K562 (cell line): Measurements from ENCODE around the gene UQCC5. TPM values are rescaled to one million over a fixed set of nuclear protein-coding genes. Genes with fewer than 3 reads are reported as not detected.
A peak's percentile ranks its signal among the peaks of the same experiment; 100 is the strongest.

Experiments
- BRF1 ChIP-seq: IDR thresholded peaks from 3 replicates; pipeline ENCODE4 v1.6.1; 2011; ENCODE audit warnings: borderline replicate concordance, mild to moderate bottlenecking; ENCODE audit not compliant: insufficient read length; ENCODE audit errors: extremely low read depth
- CCNT2 ChIP-seq: IDR thresholded peaks from 2 replicates; pipeline ENCODE4 v1.6.1; 2011; ENCODE audit warnings: borderline replicate concordance, low read depth, mild to moderate bottlenecking, moderate library complexity, mixed read lengths, low read length; ENCODE audit not compliant: insufficient read length; ENCODE audit errors: extremely low read depth
- CREM ChIP-seq: IDR thresholded peaks from 2 replicates; pipeline ENCODE4 v1.6.1; 2014; ENCODE audit warnings: antibody characterized with exemption, low read depth
- DIDO1 ChIP-seq: fragments of 450-650 bp; IDR thresholded peaks from 2 replicates; pipeline ENCODE4 v1.6.1; 2016; ENCODE audit warnings: low read depth, missing biosample characterization, missing genetic modification characterization
- EZH2 ChIP-seq: IDR thresholded peaks from 2 replicates; pipeline ENCODE4 v1.6.1; 2012; ENCODE audit warnings: low read depth, mild to moderate bottlenecking, inconsistent platforms, low read length, borderline replicate concordance
- FOXA1 ChIP-seq: fragments of 450-650 bp; IDR thresholded peaks from 2 replicates; pipeline ENCODE4 v1.6.1; 2016; ENCODE audit warnings: mild to moderate bottlenecking, borderline replicate concordance
- FOXK1 ChIP-seq: sonication (generic); formaldehyde crosslinking; IDR thresholded peaks from 2 replicates; pipeline ENCODE4 v1.8.0; 2022; ENCODE audit warnings: missing genetic modification reagents, mild to moderate bottlenecking, borderline replicate concordance
- HDAC2 ChIP-seq: fragments of 450-650 bp; IDR thresholded peaks from 2 replicates; pipeline ENCODE4 v1.6.1; 2016; ENCODE audit warnings: mild to moderate bottlenecking
- IRF2 ChIP-seq: sonication (generic); formaldehyde crosslinking; IDR thresholded peaks from 2 replicates; pipeline ENCODE4 v1.8.1; 2022; ENCODE audit warnings: mild to moderate bottlenecking, missing genetic modification reagents
- KDM5B ChIP-seq: fragments of 200-600 bp; sonication (generic); IDR thresholded peaks from 2 replicates; pipeline ENCODE4 v1.6.1; 2012; ENCODE audit warnings: low read depth, mild to moderate bottlenecking, moderate library complexity, low read length, control low read depth, inconsistent platforms; ENCODE audit not compliant: insufficient replicate concordance
- RHOXF2B ChIP-seq: fragments of 250-450 bp; sonication (Bioruptor Pico); conservative IDR thresholded peaks from 2 replicates; pipeline ENCODE4 v1.5.1; 2021
- SMAD4 ChIP-seq: fragments of 250-450 bp; sonication (Bioruptor Pico); conservative IDR thresholded peaks from 2 replicates; pipeline ENCODE4 v1.8.0; 2021; ENCODE audit warnings: inconsistent platforms, mild to moderate bottlenecking, moderate library complexity
- SP2 ChIP-seq: IDR thresholded peaks from 2 replicates; pipeline ENCODE4 v1.6.1; 2011; ENCODE audit warnings: mild to moderate bottlenecking, low read depth, low read length, moderate library complexity; ENCODE audit not compliant: poor library complexity, severe bottlenecking; ENCODE audit errors: extremely low read depth
- XRCC5 ChIP-seq: fragments of 200-400 bp; formaldehyde crosslinking; IDR thresholded peaks from 2 replicates; pipeline ENCODE4 v1.6.1; 2017; ENCODE audit warnings: low read depth, mild to moderate bottlenecking, low read length
- ZBTB7A ChIP-seq: IDR thresholded peaks from 2 replicates; pipeline ENCODE4 v1.6.1; 2011; ENCODE audit warnings: low read depth, mild to moderate bottlenecking, low read length, moderate library complexity, borderline replicate concordance; ENCODE audit not compliant: control insufficient read depth
- ZFX ChIP-seq: sonication (generic); formaldehyde crosslinking; IDR thresholded peaks from 2 replicates; pipeline ENCODE4 v1.8.0; 2022; ENCODE audit warnings: mild to moderate bottlenecking, missing genetic modification reagents, moderate library complexity
- ZNF436 ChIP-seq: fragments of 250-450, 450-650 bp; sonication (Bioruptor Pico); formaldehyde crosslinking; IDR thresholded peaks from 2 replicates; pipeline ENCODE4 v1.7.0; 2020; ENCODE audit warnings: mild to moderate bottlenecking
- ZNF75A ChIP-seq: fragments of 450-650 bp; formaldehyde crosslinking; IDR thresholded peaks from 2 replicates; pipeline ENCODE4 v1.4.0; 2020; ENCODE audit warnings: mild to moderate bottlenecking
- polyA plus RNA-seq, 8 experiments: library from polyadenylated mRNA; depleted of rRNA in 4 of 8; stranded (reverse) in 5 of 8; unstranded in 3 of 8; fragments of >200 nt; fragmentation: Nextera tagmentation in 2 of 8; fragmentation: Illumina TruSeq in 1 of 8; extraction: Ambion mirVana in 2 of 8; extraction: Trizol in 1 of 8; gene quantifications; 2 replicates each; pipeline versions ENCODE4 v1.2.1 to v1.2.3, GENCODE V29; 2011 to 2014; ENCODE audit warnings: inconsistent platforms in 1 of 8, missing spikeins in 1 of 8
- total RNA-seq, 7 experiments: library from RNA; depleted of rRNA in 6 of 7; stranded (reverse); fragments of >200 nt in 6 of 7; fragmentation: Illumina TruSeq in 2 of 7; extraction: Trizol in 2 of 7; gene quantifications; 2 replicates each; pipeline versions ENCODE4 v1.2.1 to v1.2.3, GENCODE V29; 2011 to 2021; ENCODE audit warnings: low replicate concordance in 1 of 7
- TF ChIP-seq, protein P1 (sequence below): fragments of 450-650 bp; IDR thresholded peaks from 2 replicates; pipeline ENCODE4 v1.6.1; 2016
- TF ChIP-seq, protein P2 (sequence below): fragments of 250-450 bp; sonication (Bioruptor Pico); IDR thresholded peaks from 2 replicates; pipeline ENCODE4 v1.4.0; 2020
- TF ChIP-seq, protein P3 (sequence below): fragments of 250-450 bp; sonication (Bioruptor Pico); IDR thresholded peaks from 2 replicates; pipeline ENCODE4 v1.5.0; 2020; ENCODE audit warnings: mild to moderate bottlenecking, borderline replicate concordance
- TF ChIP-seq, protein P4 (sequence below): sonication (generic); formaldehyde crosslinking; IDR thresholded peaks from 2 replicates; pipeline ENCODE4 v1.8.0; 2022; ENCODE audit warnings: mild to moderate bottlenecking, missing genetic modification reagents

Gene UQCC5
- total and polyA plus RNA-seq, 9 of the 15 experiments (the other 6 are each of a cell fraction or from before 2014, with no cell fraction given): 10.2 to 55.4 (median 33.8) TPM

DNA sequence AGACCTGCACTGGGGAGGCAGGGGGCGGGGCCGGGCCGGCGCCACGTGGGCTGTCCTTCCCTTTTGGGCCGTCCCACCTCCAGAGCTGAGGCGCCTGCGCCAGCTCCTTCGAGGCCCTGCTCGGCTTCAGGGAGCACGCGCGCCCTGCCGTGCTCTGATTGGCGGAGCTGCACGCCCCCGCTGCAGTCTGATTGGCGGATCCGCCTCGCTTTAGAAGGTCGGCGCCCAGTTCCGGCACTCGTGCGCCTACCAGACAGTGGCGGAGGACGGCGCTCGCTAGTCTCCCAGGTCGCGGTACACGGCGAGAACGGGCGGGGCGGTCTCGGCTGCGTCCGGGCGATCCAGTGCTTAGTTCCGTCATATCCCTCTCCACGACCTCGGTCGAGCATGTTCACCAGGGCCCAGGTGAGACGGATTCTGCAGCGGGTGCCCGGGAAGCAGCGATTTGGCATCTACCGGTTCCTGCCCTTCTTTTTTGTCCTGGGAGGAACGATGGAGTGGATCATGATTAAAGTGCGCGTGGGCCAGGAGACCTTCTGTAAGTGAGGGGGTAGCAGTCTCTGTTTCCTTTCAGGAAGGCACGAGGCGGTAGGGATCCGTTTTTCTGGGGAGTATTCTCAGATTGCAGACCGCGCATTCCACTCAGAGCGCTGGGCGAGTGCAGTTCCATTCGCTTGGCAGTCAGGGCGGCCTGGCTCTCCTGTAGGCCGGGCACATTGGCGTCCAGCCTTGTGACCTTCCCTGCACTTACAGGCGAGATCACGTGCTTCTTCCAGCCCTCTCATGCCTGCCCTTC lies at the start of gene UQCC5 (continued):
- TF ChIP-seq ZBTB7A (peak; percentile 19; the same call in 1 of the 2 replicates), DIDO1 (tag) (no peak), EZH2 (no peak), RHOXF2B (CRISPR knock-in tag) (no peak), FOXA1 (no peak), XRCC5 (no peak), ZFX (CRISPR knock-in tag) (peak; percentile 66), CREM (peak; percentile 67), KDM5B (peak; percentile 92), HDAC2 (0 out of 2 replicates have a peak, but pooled peaks have one; percentile 42), IRF2 (CRISPR knock-in tag) (no peak), ZNF75A (CRISPR knock-in tag) (no peak), FOXK1 (CRISPR knock-in tag) (peak; percentile 82; the same call in 1 of the 2 replicates), BRF1 (no peak), CCNT2 (peak; percentile 63), SMAD4 (CRISPR knock-in tag) (peak; percentile 81), SP2 (no peak), ZNF436 (no peak)
- TF ChIP-seq, protein P1, sequence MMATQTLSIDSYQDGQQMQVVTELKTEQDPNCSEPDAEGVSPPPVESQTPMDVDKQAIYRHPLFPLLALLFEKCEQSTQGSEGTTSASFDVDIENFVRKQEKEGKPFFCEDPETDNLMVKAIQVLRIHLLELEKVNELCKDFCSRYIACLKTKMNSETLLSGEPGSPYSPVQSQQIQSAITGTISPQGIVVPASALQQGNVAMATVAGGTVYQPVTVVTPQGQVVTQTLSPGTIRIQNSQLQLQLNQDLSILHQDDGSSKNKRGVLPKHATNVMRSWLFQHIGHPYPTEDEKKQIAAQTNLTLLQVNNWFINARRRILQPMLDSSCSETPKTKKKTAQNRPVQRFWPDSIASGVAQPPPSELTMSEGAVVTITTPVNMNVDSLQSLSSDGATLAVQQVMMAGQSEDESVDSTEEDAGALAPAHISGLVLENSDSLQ: peak; percentile 88
- TF ChIP-seq, protein P2, sequence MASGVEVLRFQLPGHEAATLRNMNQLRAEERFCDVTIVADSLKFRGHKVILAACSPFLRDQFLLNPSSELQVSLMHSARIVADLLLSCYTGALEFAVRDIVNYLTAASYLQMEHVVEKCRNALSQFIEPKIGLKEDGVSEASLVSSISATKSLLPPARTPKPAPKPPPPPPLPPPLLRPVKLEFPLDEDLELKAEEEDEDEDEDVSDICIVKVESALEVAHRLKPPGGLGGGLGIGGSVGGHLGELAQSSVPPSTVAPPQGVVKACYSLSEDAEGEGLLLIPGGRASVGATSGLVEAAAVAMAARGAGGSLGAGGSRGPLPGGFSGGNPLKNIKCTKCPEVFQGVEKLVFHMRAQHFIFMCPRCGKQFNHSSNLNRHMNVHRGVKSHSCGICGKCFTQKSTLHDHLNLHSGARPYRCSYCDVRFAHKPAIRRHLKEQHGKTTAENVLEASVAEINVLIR: no peak
- TF ChIP-seq, protein P3, sequence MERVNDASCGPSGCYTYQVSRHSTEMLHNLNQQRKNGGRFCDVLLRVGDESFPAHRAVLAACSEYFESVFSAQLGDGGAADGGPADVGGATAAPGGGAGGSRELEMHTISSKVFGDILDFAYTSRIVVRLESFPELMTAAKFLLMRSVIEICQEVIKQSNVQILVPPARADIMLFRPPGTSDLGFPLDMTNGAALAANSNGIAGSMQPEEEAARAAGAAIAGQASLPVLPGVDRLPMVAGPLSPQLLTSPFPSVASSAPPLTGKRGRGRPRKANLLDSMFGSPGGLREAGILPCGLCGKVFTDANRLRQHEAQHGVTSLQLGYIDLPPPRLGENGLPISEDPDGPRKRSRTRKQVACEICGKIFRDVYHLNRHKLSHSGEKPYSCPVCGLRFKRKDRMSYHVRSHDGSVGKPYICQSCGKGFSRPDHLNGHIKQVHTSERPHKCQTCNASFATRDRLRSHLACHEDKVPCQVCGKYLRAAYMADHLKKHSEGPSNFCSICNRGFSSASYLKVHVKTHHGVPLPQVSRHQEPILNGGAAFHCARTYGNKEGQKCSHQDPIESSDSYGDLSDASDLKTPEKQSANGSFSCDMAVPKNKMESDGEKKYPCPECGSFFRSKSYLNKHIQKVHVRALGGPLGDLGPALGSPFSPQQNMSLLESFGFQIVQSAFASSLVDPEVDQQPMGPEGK (CRISPR knock-in tag): no peak
- TF ChIP-seq, protein P4, sequence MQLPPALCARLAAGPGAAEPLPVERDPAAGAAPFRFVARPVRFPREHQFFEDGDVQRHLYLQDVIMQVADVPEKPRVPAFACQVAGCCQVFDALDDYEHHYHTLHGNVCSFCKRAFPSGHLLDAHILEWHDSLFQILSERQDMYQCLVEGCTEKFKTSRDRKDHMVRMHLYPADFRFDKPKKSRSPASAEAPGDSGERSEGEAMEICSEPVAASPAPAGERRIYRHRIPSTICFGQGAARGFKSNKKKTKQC: peak; percentile 47; the same call in 1 of the 2 replicates
